ENCODE results near the gene MNT.
A peak's percentile ranks its signal among the peaks of the same experiment; 100 is the strongest.

The MNT gene

DNA sequence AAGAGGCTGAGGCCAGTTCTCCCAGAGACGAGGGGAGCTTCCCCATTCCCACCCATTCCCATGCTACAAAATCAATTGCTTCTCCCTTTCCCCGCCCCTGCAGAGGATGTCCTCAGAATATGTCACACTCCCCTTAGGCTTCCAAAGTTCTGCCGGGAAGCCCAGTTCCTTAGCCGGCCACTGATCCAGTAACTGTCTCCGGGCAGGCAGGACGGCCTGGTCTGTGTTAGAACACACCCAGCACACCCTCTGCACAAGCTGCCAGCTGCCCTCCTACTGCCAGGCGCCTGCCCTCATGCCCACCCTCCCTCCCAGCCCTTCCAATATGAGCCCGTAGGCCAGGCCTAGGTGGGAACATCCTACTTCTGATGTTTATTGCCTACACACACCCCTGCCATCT is 32.5 kb downstream of the MNT start:
- Histone ChIP-seq H3K23ac (ENCODE audit: low read length) (no peak overlapping the region), H4K8ac (ENCODE audit: low read depth, low read length) (no peak overlapping the region), H3K4ac (ENCODE audit: low read depth, low read length) (no peak overlapping the region), H3K56ac (ENCODE audit: low read length) (no peak overlapping the region), H2AK5ac (ENCODE audit: low read length) (no peak overlapping the region), H4K5ac (ENCODE audit: low read length) (no peak overlapping the region), H2BK120ac (ENCODE audit: low read depth, low read length) (no peak overlapping the region), H3K9ac (ENCODE audit: low read length) (no peak overlapping the region), H3K4me1 (ENCODE audit: control insufficient read depth, low read depth, low read length) (no peaks in the 10 kb centered on the region), H3K4me2 (ENCODE audit: low read length) (no peak overlapping the region), H2BK15ac (replicated peaks; ENCODE audit: low read depth) (no peak overlapping the region), H3K79me1 (ENCODE audit: low read length) (no peaks in the 10 kb centered on the region), H3K18ac (ENCODE audit: low read length) (no peak overlapping the region), H3K27me3 (ENCODE audit: insufficient read depth, low read length, poor library complexity) (no peaks in the 10 kb centered on the region), H3K36me3 (ENCODE audit: control insufficient read depth, insufficient read depth, low read length) (no peaks in the 10 kb centered on the region), H3K4me3 (ENCODE audit: low read length) (no peak overlapping the region), H3K27ac (ENCODE audit: low read depth, low read length) (no peak overlapping the region), H2BK5ac (ENCODE audit: low read length) (no peak overlapping the region), H3K79me2 (ENCODE audit: control insufficient read depth, insufficient read depth, low read length) (no peaks in the 10 kb centered on the region)
- WGBS (ENCODE audit: extremely low coverage, insufficient coverage, low lambda C conversion rate) = no CpG with 5 or more reads among the region's 8 CpGs
- no peak for DNase-seq

DNA sequence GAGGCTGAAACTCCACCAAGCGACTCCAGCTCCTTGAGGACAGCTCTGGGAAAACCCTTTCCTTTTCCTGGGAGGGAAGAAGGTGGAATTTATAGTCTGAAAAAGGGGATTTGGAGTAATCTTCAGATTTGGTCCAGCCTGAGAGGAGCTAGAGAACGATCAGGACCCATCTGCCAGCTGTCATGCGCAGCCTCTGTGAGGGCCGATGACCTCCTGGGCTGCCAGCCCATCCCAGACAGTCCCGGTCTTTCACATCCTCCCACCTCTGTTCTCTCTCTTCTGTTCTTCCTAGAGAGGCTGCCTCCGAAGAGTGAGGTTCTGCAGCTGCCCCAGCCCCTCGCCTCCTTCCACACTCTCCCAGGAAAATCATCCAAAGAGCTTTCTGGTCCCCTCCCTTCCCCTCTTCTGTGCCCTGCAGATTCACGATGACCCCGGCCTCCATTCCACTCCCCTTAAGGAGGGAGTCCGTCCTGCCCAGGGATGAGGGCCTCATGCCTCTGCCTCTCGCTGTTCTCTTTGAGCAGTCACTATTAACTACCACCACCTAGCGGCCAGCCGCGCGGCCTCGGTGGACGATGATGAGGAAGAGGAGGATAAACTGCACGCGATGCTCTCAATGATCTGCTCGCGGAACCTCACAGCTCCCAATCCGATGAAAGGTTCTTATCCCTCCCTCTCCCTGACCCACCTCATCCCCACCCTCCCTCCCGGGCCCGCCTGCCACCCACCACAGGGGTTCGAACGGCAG is 33.9 kb downstream of the MNT start:
- no CpG with 5 or more reads among the region's 26 CpGs for WGBS (ENCODE audit: extremely low coverage, insufficient coverage, low lambda C conversion rate)
- peak; percentile 58 for DNase-seq
- Histone ChIP-seq H3K36me3 (ENCODE audit: control insufficient read depth, insufficient read depth, low read length) (no peaks in the 10 kb centered on the region), H2BK5ac (ENCODE audit: low read length) (no peak overlapping the region), H2BK120ac (ENCODE audit: low read depth, low read length) (no peak overlapping the region), H3K4me3 (ENCODE audit: low read length) (no peak overlapping the region), H3K79me1 (ENCODE audit: low read length) (no peaks in the 10 kb centered on the region), H3K4me2 (ENCODE audit: low read length) (no peak overlapping the region), H3K23ac (ENCODE audit: low read length) (no peak overlapping the region), H3K79me2 (ENCODE audit: control insufficient read depth, insufficient read depth, low read length) (no peaks in the 10 kb centered on the region), H3K4ac (ENCODE audit: low read depth, low read length) (no peak overlapping the region), H4K8ac (ENCODE audit: low read depth, low read length) (no peak overlapping the region), H2AK5ac (ENCODE audit: low read length) (no peak overlapping the region), H3K4me1 (ENCODE audit: control insufficient read depth, low read depth, low read length) (no peaks in the 10 kb centered on the region), H4K5ac (ENCODE audit: low read length) (no peak overlapping the region), H3K27ac (ENCODE audit: low read depth, low read length) (no peak overlapping the region), H3K9ac (ENCODE audit: low read length) (no peak overlapping the region), H3K27me3 (ENCODE audit: insufficient read depth, low read length, poor library complexity) (no peaks in the 10 kb centered on the region), H3K18ac (ENCODE audit: low read length) (no peak overlapping the region), H2BK15ac (replicated peaks; ENCODE audit: low read depth) (no peak overlapping the region), H3K56ac (ENCODE audit: low read length) (no peak overlapping the region)

DNA sequence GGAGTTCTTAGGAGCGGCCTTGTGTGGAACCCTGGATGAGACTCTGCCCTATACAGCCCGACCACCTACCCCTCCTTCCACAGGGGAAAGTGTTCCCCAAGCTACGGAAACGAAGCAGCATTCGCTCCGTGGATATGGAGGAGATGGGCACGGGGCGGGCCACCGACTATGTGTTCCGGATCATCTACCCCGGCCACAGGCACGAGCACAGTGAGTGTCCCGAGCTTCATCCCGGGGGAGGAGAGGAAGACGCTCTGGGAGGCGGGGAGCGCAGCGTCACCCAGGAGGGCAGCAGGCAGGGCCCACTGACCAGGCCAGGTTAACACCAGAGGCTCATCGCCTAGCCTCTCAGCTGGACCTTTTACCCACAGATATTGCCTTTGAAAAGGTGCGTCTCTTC is 35.7 kb downstream of the MNT start:
- Histone ChIP-seq H3K9ac (ENCODE audit: low read length) (no peak overlapping the region), H2BK5ac (ENCODE audit: low read length) (no peak overlapping the region), H3K4me1 (ENCODE audit: control insufficient read depth, low read depth, low read length) (no peaks in the 10 kb centered on the region), H2BK15ac (replicated peaks; ENCODE audit: low read depth) (no peak overlapping the region), H3K36me3 (ENCODE audit: control insufficient read depth, insufficient read depth, low read length) (no peaks in the 10 kb centered on the region), H2AK5ac (ENCODE audit: low read length) (no peak overlapping the region), H4K8ac (ENCODE audit: low read depth, low read length) (no peak overlapping the region), H3K79me2 (ENCODE audit: control insufficient read depth, insufficient read depth, low read length) (no peaks in the 10 kb centered on the region), H3K27ac (ENCODE audit: low read depth, low read length) (no peak overlapping the region), H3K4me3 (ENCODE audit: low read length) (no peak overlapping the region), H3K79me1 (ENCODE audit: low read length) (no peaks in the 10 kb centered on the region), H2BK120ac (ENCODE audit: low read depth, low read length) (no peak overlapping the region), H3K18ac (ENCODE audit: low read length) (no peak overlapping the region), H3K4ac (ENCODE audit: low read depth, low read length) (no peak overlapping the region), H3K27me3 (ENCODE audit: insufficient read depth, low read length, poor library complexity) (no peaks in the 10 kb centered on the region), H4K5ac (ENCODE audit: low read length) (no peak overlapping the region), H3K4me2 (ENCODE audit: low read length) (no peak overlapping the region), H3K56ac (ENCODE audit: low read length) (no peak overlapping the region), H3K23ac (ENCODE audit: low read length) (no peak overlapping the region)
- no peak for DNase-seq
- no CpG with 5 or more reads among the region's 20 CpGs for WGBS (ENCODE audit: extremely low coverage, insufficient coverage, low lambda C conversion rate)

DNA sequence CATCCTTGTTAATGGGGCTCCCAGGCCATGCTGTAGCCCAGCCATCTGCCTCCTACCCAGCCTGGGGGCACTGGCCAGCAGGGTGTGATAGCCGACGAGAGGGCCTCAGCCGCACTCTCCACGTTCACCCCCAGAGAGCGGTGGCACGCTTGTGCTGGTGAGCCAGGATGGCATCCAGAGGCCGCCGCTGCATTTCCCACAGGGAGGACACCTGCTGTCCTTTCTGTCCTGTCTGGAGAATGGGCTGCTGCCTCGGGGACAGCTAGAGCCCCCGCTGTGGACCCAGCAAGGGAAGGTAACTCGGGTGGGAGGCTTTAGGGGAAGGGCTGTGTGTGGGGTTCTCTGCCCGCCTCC is 36.1 kb downstream of the MNT start:
- Histone ChIP-seq H3K9ac (ENCODE audit: low read length) (no peak overlapping the region), H3K27me3 (ENCODE audit: insufficient read depth, low read length, poor library complexity) (no peaks in the 10 kb centered on the region), H4K5ac (ENCODE audit: low read length) (no peak overlapping the region), H3K4ac (ENCODE audit: low read depth, low read length) (no peak overlapping the region), H2BK15ac (replicated peaks; ENCODE audit: low read depth) (no peak overlapping the region), H3K18ac (ENCODE audit: low read length) (no peak overlapping the region), H3K4me1 (ENCODE audit: control insufficient read depth, low read depth, low read length) (no peaks in the 10 kb centered on the region), H3K23ac (ENCODE audit: low read length) (no peak overlapping the region), H3K27ac (ENCODE audit: low read depth, low read length) (no peak overlapping the region), H2AK5ac (ENCODE audit: low read length) (no peak overlapping the region), H3K4me2 (ENCODE audit: low read length) (no peak overlapping the region), H3K79me2 (ENCODE audit: control insufficient read depth, insufficient read depth, low read length) (no peaks in the 10 kb centered on the region), H2BK120ac (ENCODE audit: low read depth, low read length) (no peak overlapping the region), H3K4me3 (ENCODE audit: low read length) (no peak overlapping the region), H3K36me3 (ENCODE audit: control insufficient read depth, insufficient read depth, low read length) (no peaks in the 10 kb centered on the region), H2BK5ac (ENCODE audit: low read length) (no peak overlapping the region), H3K56ac (ENCODE audit: low read length) (no peak overlapping the region), H4K8ac (ENCODE audit: low read depth, low read length) (no peak overlapping the region), H3K79me1 (ENCODE audit: low read length) (no peaks in the 10 kb centered on the region)
- no CpG with 5 or more reads among the region's 12 CpGs for WGBS (ENCODE audit: extremely low coverage, insufficient coverage, low lambda C conversion rate)
- no peak for DNase-seq

DNA sequence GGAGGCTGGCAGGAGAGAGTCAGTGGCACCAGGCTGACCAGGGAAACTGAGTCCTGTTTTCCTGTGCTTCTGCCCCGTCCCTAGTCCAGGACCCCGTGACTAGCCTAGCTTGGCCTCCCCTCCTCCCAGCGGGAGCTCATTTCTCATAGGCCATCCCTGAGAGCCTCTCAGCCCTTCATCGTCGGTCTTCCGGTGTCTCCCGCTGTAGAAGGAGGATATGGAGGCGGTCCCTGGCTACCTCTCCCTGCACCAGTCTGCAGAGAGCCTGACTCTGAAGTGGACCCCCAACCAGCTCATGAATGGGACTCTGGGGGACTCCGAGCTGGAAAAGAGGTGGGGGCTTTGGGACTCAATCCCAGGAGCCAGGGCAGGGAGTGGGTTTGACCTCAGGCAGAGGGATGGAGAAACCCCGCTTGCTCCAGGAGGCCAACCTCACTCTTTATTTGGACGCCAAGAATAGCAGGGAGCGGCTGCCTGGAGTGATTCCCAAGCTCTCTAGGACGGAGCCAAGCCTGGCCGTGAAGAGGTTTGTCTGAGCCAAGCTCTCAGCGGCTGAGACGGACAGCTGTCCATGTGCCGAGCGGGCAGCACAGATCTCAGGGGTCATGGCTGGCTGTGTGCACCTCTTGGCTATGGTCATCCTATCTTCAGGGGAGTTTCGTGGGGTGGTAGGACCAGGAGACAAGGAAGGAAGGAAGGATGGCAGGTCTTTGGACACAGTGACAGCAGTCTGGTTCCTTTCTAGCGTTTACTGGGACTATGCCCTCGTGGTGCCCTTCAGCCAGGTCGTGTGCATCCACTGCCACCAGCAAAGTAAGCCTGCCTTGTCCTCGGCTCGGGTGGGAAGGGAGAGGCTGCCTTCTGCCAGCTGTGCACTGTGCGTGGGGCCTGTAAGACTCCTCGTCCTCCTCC is 36.8 kb downstream of the MNT start:
- no peak overlapping the region for H2BK5ac ChIP-seq (ENCODE audit: low read length)
- no peak overlapping the region for H4K8ac ChIP-seq (ENCODE audit: low read depth, low read length)
- H3K23ac ChIP-seq (ENCODE audit: low read length) = no peak overlapping the region
- WGBS (ENCODE audit: extremely low coverage, insufficient coverage, low lambda C conversion rate) = no CpG with 5 or more reads among the region's 26 CpGs
- H3K4ac ChIP-seq (ENCODE audit: low read depth, low read length) = no peak overlapping the region
- H2BK120ac ChIP-seq (ENCODE audit: low read depth, low read length) = no peak overlapping the region
- no peaks in the 10 kb centered on the region for H3K27me3 ChIP-seq (ENCODE audit: insufficient read depth, low read length, poor library complexity)
- H3K79me1 ChIP-seq (ENCODE audit: low read length) = no peaks in the 10 kb centered on the region
- no peaks in the 10 kb centered on the region for H3K36me3 ChIP-seq (ENCODE audit: control insufficient read depth, insufficient read depth, low read length)
- no peak for DNase-seq
- no peak overlapping the region for H2AK5ac ChIP-seq (ENCODE audit: low read length)
- no peak overlapping the region for H2BK15ac ChIP-seq (replicated peaks; ENCODE audit: low read depth)
- H3K18ac ChIP-seq (ENCODE audit: low read length) = no peak overlapping the region
- no peak overlapping the region for H3K27ac ChIP-seq (ENCODE audit: low read depth, low read length)
- no peak overlapping the region for H3K4me3 ChIP-seq (ENCODE audit: low read length)
- no peaks in the 10 kb centered on the region for H3K79me2 ChIP-seq (ENCODE audit: control insufficient read depth, insufficient read depth, low read length)
- H3K4me1 ChIP-seq (ENCODE audit: control insufficient read depth, low read depth, low read length) = no peaks in the 10 kb centered on the region
- no peak overlapping the region for H3K9ac ChIP-seq (ENCODE audit: low read length)
- H4K5ac ChIP-seq (ENCODE audit: low read length) = no peak overlapping the region
- no peak overlapping the region for H3K4me2 ChIP-seq (ENCODE audit: low read length)
- H3K56ac ChIP-seq (ENCODE audit: low read length) = no peak overlapping the region
